ENCODE data around the gene PHLPP2. TPM values are rescaled to one million over a fixed set of nuclear protein-coding genes. Genes with fewer than 3 reads are reported as not detected.

PHLPP2 gene
- total RNA-seq, 2 experiments from 2014 or later: 7.9 to 8.7 TPM

DNA sequence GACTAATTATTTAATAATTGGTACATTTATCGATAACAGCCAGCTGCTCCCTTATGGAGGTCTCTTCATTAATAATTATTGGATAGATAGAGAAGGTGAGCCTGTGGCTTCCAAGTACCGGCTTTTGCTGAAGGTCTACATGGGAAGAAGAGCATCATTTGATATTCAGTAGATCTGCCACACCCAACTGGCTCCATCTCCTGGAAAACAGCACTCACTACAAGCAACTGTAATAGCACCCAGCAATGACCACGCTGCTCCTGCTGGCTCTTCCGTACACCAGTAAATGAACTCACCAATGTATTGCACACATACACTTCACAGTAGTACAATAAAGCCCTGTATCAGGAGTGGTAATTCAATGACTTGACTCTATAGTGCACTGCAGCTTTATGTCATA lies 79.1 kb downstream of the PHLPP2 start:
- Mint-ChIP-seq H3K27ac (no peak overlapping the region), H3K4me3 (no peak overlapping the region), H3K4me1 (no peaks in the 10 kb centered on the region), H3K36me3 (no peaks in the 10 kb centered on the region), H3K9me3 (ENCODE audit: low read depth) (no peaks in the 10 kb centered on the region), H3K27me3 (no peaks in the 10 kb centered on the region)
- CTCF ChIA-PET: interaction anchor here (1.1 to 1.6 kb wide), 2 partner anchors 34 to 80 kb away, joined by 8 to 9 read pairs; no protein-coding TSS in a partner anchor
- DNase-seq (no peak), ATAC-seq (peak; percentile 42)

DNA sequence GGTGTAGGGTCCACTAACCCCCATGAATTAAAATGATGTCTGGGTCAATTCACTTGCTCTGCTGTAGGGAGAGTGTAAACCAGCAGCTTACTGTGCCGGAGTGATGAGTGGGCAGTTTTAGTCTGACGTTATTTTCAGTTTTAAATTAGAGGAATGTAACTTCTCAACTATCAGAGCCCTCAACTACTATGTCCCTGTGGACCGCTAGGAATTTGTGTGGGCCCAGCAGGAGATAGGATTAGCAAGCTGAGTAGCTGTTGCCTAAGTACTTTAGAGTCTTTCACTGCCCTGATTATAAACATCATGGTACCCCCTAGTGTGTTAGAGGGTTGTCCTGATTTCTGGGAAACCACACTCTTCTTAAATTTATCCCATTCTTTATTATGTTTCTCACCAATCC lies 87.1 kb downstream of the PHLPP2 start:
- CTCF ChIA-PET: no interaction called here

DNA sequence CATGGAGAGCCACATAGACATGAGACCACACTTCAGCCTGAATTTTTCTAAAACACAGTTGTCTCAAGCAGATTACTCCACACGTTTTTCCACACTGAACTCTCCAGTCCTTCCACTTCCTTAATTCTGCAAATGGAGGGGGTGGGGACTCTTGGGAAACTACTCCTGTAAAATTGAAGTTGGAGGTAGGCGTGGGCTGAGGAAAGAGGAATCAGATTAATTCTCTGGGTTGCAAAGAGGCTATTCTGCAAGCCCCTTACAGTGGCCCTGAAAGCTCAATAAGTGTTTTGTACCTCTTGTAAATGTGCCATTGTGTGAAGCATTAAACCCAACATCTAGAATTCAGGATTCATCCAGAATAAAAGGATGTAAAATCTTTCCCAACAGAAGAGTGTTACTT lies 88.9 kb downstream of the PHLPP2 start:
- no peaks in the 10 kb centered on the region for H3K36me3 Mint-ChIP-seq
- CTCF ChIA-PET: no interaction called here

More for the DNA sequence above, 87.1 kb downstream of the PHLPP2 start:
- DNase-seq (no peak), ATAC-seq (no peak)
- Mint-ChIP-seq H3K4me3 (no peak overlapping the region), H3K27me3 (no peaks in the 10 kb centered on the region), H3K36me3 (no peaks in the 10 kb centered on the region), H3K9me3 (ENCODE audit: low read depth) (no peaks in the 10 kb centered on the region), H3K27ac (no peak overlapping the region), H3K4me1 (peaks cover 2% of the 10 kb centered on the region)

DNA sequence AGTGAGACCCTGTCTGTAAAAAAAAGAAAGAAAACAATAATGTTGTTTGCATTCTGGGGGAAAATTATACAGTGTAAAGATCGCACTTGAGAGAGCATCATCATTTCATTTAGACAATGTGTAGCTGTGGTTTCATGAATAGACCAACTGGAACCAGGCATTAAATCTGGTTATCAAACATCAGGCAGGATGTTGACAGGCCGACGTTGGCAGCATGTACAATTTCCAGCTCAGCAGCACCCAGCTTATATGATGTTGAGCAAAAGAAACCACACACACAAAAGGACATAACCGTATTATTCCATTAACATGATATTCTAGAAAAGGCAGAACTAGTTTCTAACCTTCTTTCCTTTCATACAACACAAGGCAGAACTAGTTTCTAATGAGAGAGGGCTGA lies 92.7 kb downstream of the PHLPP2 start:
- H3K4me1 Mint-ChIP-seq: peaks cover 12% of the 10 kb centered on the region
- H3K27me3 Mint-ChIP-seq: peaks cover 28% of the 10 kb centered on the region
- H3K27ac Mint-ChIP-seq: no peak overlapping the region
- CTCF ChIA-PET: interaction anchor here (1.4 to 2.2 kb wide), 2 partner anchors 21 to 67 kb away, joined by 3 to 6 read pairs; no protein-coding TSS in a partner anchor
- no peak for ATAC-seq
- no peak for DNase-seq
- H3K4me3 Mint-ChIP-seq: no peak overlapping the region
- no peaks in the 10 kb centered on the region for H3K9me3 Mint-ChIP-seq (ENCODE audit: low read depth)
- no peaks in the 10 kb centered on the region for H3K36me3 Mint-ChIP-seq

More for the DNA sequence above, 88.9 kb downstream of the PHLPP2 start:
- Mint-ChIP-seq H3K27ac (no peak overlapping the region), H3K4me3 (no peak overlapping the region), H3K27me3 (peaks cover 6% of the 10 kb centered on the region), H3K9me3 (ENCODE audit: low read depth) (no peaks in the 10 kb centered on the region), H3K4me1 (peaks cover 2% of the 10 kb centered on the region)
- ATAC-seq (no peak), DNase-seq (no peak)

DNA sequence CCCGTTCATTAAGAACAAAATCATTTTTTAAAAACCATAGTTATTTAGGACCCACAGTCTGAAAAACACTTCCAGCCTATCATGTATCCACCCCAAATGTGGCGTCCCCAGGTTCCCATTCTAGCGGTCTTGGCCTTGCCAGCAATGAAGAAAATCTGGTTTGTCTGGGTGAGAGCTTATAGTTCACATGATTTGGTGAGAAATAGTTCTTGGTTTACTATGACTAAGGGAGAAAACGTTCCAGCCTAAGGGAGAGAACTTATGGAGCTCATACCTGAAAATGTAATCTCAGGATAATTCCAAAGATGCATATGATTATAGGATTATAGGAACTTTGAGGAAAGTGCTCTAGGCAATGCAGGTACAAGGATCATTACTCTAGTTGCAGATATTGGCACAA lies 93.7 kb downstream of the PHLPP2 start:
- no peak for ATAC-seq
- CTCF ChIA-PET: interaction anchor here (1.4 to 2.2 kb wide), 2 partner anchors 20 to 66 kb away, joined by 3 to 6 read pairs; no protein-coding TSS in a partner anchor
- Mint-ChIP-seq H3K9me3 (ENCODE audit: low read depth) (no peaks in the 10 kb centered on the region), H3K27me3 (peaks cover 30% of the 10 kb centered on the region), H3K4me1 (peaks cover 12% of the 10 kb centered on the region), H3K4me3 (no peak overlapping the region), H3K36me3 (no peaks in the 10 kb centered on the region), H3K27ac (no peak overlapping the region)
- no peak for DNase-seq

DNA sequence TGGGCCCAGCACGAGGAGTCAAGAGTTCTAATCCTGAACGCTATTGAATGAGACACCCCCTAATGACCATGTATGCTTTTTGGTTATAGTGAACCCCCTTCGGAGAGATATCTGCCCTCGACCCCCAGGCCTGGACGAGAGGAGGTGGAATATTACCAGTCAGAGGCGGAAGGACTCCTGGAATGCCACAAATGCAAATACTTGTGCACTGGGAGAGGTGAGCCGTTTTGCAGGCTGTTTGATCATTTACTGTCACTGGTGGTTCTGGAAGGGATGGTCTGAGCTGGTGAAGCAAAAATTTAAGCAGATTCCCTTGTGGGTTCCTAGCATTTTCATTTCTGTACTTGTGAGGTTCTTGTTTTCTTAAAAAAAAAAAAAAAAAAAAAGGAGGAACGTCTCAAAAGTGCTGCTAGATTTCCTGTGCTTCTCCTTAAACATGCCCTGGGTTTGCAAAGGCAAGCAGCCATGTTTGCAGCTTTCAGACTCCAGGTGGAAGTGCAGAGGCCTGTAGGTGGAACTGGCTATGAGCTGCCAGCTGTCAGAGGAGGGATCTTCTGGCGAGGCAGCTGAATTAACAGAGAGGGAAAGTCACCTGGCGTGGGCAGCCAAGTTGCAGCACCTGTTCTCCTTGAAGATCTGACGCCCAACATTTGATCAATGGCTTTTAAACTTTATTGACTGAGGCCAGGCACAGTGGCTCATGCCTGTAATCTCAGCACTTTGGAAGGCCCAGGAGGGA lies 95.1 kb downstream of the PHLPP2 start:
- CTCF ChIA-PET: interaction anchor here (0.7 to 1.0 kb wide), 2 partner anchors 18 to 26 kb away, joined by 3 to 4 read pairs; no protein-coding TSS in a partner anchor
- Mint-ChIP-seq H3K27ac (no peak overlapping the region), H3K9me3 (ENCODE audit: low read depth) (no peaks in the 10 kb centered on the region), H3K36me3 (no peaks in the 10 kb centered on the region), H3K4me1 (peaks cover 12% of the 10 kb centered on the region), H3K27me3 (peaks cover 30% of the 10 kb centered on the region), H3K4me3 (no peak overlapping the region)
- no peak for ATAC-seq
- DNase-seq: no peak

DNA sequence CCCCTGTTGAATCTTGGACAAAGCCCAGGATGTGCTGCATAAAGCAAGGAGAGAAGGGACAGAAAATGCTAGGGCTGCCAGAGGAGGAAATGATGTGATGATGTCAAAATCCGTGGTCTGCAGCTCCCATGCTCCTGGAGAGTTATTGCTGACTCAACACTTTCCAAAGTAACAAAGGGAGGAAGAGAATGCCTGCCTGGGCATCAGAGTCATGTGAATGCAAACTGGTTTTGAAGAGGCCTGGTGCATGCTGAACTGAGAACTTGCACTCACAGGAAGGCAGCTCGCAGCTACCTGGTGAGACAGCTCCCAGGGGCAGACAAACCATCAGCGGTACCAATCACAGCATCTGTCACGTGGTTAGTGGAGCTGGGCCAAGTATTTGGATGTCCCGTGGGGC lies 95.7 kb downstream of the PHLPP2 start:
- ATAC-seq (no peak), DNase-seq (no peak)
- Mint-ChIP-seq H3K4me3 (no peak overlapping the region), H3K27ac (no peak overlapping the region), H3K27me3 (peaks cover 30% of the 10 kb centered on the region), H3K36me3 (no peaks in the 10 kb centered on the region), H3K4me1 (peaks cover 12% of the 10 kb centered on the region), H3K9me3 (ENCODE audit: low read depth) (no peaks in the 10 kb centered on the region)
- CTCF ChIA-PET: interaction anchor here (0.8 to 1.5 kb wide), 2 partner anchors 18 to 23 kb away, joined by 3 to 12 read pairs; no protein-coding TSS in a partner anchor

DNA sequence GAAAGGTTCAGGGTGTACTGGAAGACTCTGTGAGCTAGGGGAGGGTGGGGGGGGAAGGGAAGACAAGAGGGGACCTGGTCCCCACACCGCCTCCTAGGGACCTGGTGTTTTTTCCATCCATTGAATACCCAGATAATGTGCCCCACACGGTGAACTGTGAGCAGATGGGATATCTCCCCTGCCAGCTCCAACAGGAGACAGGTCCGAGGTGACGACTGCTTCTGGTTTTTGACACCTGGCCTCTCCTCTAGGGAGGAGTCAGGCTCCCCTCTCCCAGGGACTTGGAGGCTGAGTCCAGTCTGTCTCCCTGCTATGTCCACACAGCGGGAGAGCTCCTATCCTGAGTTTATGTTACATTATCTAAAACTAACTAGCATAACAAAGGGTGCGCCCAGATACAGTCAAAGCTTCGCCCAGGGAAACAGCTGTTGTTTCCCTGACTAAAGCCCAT lies 96.7 kb downstream of the PHLPP2 start:
- CTCF ChIA-PET: interaction anchor here (0.8 to 1.5 kb wide), 3 partner anchors 17 to 215 kb away, joined by 3 to 12 read pairs (median 3); no protein-coding TSS in a partner anchor
- no peaks in the 10 kb centered on the region for H3K9me3 Mint-ChIP-seq (ENCODE audit: low read depth)

DNA sequence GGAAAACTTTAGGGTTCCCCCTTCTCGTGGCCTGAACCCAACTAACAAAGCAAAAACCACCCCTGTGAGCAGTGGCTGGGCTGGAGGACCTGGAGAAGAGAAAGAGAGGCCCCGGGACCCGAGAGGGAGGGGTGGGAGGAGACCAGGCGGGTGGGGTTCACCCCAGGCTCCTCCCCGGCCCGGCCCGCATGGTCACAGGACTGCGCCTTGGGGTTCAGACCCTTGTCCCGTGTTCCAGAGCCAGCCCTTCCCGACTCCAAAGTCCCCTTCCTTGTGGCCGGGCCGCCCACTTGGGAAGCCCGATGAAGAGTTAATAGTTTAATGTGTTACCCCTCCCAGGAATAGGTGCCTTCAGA lies 97.7 kb downstream of the PHLPP2 start:
- peak overlapping the region; percentile 39 for H3K4me3 Mint-ChIP-seq
- no peak overlapping the region for H3K27ac Mint-ChIP-seq
- DNase-seq (no peak), ATAC-seq (no peak)
- peaks cover 28% of the 10 kb centered on the region for H3K27me3 Mint-ChIP-seq
- CTCF ChIA-PET: no interaction called here
- H3K4me1 Mint-ChIP-seq: peaks cover 12% of the 10 kb centered on the region
- no peaks in the 10 kb centered on the region for H3K9me3 Mint-ChIP-seq (ENCODE audit: low read depth)
- no peaks in the 10 kb centered on the region for H3K36me3 Mint-ChIP-seq

More for the DNA sequence above, 96.7 kb downstream of the PHLPP2 start:
- Mint-ChIP-seq H3K4me3 (no peak overlapping the region), H3K27ac (no peak overlapping the region), H3K36me3 (no peaks in the 10 kb centered on the region), H3K27me3 (peaks cover 30% of the 10 kb centered on the region), H3K4me1 (peaks cover 12% of the 10 kb centered on the region)
- no peak for ATAC-seq
- no peak for DNase-seq

DNA sequence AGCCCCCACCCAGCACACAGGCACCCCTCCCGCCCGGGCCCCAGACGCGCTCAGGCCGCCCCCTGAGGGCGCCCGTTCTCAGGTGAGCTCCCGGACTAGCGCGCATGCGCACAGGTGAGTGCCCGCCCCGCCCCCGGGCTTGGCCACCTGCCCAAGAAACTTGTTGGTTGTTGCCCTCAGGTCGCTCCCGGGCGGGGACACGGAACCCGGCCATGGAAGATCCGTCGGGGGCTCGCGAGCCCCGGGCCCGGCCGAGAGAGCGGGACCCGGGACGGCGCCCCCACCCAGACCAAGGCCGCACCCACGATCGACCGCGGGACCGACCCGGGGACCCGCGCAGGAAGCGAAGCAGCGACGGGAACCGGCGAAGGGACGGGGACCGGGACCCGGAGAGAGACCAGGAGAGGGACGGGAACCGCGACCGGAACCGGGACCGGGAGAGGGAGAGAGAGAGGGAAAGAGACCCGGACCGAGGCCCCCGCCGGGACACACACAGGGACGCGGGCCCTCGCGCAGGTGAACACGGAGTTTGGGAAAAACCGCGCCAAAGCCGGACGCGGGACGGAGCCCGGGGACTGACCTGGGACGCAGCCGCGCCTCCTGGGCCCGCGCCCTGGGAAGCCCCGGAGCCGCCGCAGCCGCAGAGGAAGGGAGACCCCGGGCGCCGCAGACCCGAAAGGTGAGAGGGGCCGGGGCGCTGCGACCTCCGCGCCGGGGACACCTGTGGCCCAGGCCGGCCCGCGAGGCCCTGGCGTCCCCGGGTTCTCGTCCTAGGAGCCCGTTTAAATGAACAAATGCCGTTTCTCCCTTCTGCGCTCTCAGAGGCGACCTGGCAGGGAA lies 98.3 kb downstream of the PHLPP2 start, which contains the start of gene MARVELD3:
Gene MARVELD3, plus strand, starts transcription at position 167 of the 840 bp plus-strand sequence. Its CDS starts 46 bp downstream, at position 213.
- H3K27ac Mint-ChIP-seq: no peak within 1 kb of the TSS
- DNase-seq (no peak), ATAC-seq (peak; percentile 37)
- H3K27me3 Mint-ChIP-seq: peaks cover 30% of the 10 kb centered on the region
- peak within 1 kb of the TSS; percentile 42 for H3K4me3 Mint-ChIP-seq
- peaks cover 14% of the 10 kb centered on the region for H3K4me1 Mint-ChIP-seq
- CTCF ChIA-PET: no interaction called here
- no peaks in the 10 kb centered on the region for H3K9me3 Mint-ChIP-seq (ENCODE audit: low read depth)
- H3K36me3 Mint-ChIP-seq: no peaks in the 10 kb centered on the region

DNA sequence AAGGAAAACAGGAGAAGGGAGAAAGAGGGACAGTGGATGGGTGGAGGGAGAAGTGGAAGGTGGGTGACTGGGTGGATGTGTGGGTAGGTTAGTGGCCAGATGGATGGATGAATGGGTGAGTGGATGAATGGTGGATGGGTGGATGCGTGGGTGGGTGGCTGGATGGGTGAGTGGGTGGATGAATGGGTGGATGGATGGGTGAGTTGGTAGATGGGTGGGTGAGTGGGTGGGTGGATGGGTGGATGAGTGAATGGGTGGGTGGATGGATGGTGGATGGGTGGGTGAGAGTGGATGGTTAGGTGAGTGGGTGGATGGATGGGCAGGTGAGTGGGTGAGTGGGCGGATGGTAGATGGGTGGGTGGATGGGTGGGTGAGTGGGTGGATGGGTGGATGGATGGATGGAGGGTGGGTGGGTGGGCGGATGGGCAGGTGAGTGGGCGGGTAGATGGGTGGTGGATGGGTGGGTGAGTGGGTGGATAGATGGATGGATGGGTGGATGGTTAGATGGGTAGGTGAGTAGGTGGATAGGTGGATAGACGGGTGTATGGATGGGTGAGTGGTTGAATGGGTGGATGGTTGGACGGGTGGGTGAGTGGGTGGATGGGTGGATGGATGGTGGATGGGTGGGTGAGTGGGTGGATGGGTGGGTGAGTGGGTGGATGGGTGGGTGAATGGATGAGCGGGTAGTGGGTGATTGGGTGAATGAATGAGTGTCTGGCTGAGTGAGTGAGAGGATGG lies 99.2 kb downstream of the PHLPP2 start:
- CTCF ChIA-PET: interaction anchor here (2.8 kb wide), 1 partner anchor 14 kb away, joined by 20 read pairs; no protein-coding TSS in a partner anchor
- ATAC-seq: no peak
- Mint-ChIP-seq H3K9me3 (ENCODE audit: low read depth) (no peaks in the 10 kb centered on the region), H3K27ac (no peak overlapping the region), H3K4me3 (peak overlapping the region; percentile 25), H3K4me1 (peaks cover 17% of the 10 kb centered on the region), H3K27me3 (peaks cover 34% of the 10 kb centered on the region), H3K36me3 (no peaks in the 10 kb centered on the region)
- DNase-seq: no peak

DNA sequence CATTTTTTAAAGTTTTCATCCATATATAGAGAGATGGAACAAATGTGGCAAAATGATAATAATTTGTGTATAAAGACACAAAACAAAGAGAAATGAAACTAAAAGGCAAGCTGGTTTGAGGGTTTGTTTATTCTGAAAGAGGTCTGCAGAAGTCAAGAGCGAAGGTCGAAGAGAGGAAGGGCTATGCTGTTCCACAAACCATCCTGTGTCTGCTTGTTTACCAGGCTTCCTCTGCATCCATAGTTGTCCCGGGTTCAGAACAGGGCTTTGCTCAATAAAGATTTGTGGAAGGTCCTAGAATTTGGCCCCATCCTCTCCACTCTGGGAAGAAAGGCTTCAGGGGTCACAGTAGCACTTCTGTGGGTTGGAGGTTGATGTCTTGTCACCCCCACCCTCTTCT lies 100.9 kb downstream of the PHLPP2 start:
- Mint-ChIP-seq H3K4me1 (peaks cover 6% of the 10 kb centered on the region), H3K4me3 (no peak overlapping the region), H3K9me3 (ENCODE audit: low read depth) (no peaks in the 10 kb centered on the region), H3K27ac (no peak overlapping the region), H3K27me3 (peaks cover 36% of the 10 kb centered on the region), H3K36me3 (no peaks in the 10 kb centered on the region)
- DNase-seq (no peak), ATAC-seq (peak; percentile 37)
- CTCF ChIA-PET: interaction anchor here (2.8 kb wide), 1 partner anchor 12 kb away, joined by 20 read pairs; no protein-coding TSS in a partner anchor

DNA sequence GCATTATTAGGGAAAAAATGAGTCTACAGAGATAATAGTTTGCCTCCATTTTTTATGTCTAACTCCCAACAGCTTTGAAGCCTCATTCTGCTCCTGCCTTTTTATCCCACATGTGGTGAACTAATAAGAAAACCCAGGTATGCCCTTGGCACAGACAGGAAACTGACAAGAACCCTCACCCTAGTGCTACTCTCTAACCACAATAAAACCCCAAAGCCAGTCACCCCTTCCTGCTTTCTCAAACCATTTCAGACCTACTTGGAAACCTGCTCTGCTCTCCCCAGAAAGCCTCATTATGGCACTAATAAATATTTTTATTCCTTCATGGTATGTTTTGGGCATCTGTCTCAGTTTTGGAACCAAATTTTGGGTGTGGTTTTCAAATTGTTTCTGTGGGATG lies 102.4 kb downstream of the PHLPP2 start:
- Mint-ChIP-seq H3K4me1 (peaks cover 6% of the 10 kb centered on the region), H3K4me3 (peak overlapping the region; percentile 4), H3K9me3 (ENCODE audit: low read depth) (no peaks in the 10 kb centered on the region), H3K27me3 (peaks cover 34% of the 10 kb centered on the region), H3K27ac (peak overlapping the region; percentile 47), H3K36me3 (no peaks in the 10 kb centered on the region)
- CTCF ChIA-PET: interaction anchor here (1.6 to 3.8 kb wide), 3 partner anchors 11 to 57 kb away, joined by 7 to 20 read pairs (median 19); no protein-coding TSS in a partner anchor
- DNase-seq (peak; percentile 75), ATAC-seq (peak; percentile 70)

Data from activated CD8-positive, alpha-beta memory T cell treated with anti-CD3 and anti-CD28 coated beads, Interleukin-2, amount 10 ng/mL, durations not matched to agents 7 days and 5 days (primary cell).